ENCODE measurements around the gene FCRL4. TPM values are rescaled to one million over a fixed set of nuclear protein-coding genes. Genes with fewer than 3 reads are reported as not detected.

Gene FCRL4
- total RNA-seq, 1 experiment from 2014 or later, result not detected

- H3K4me1 Mint-ChIP-seq, result peaks cover 4% of the 10 kb centered on the region
- ChIA-PET POLR2A (no interaction called here), CTCF (interaction anchor here (0.6 to 2.9 kb wide), 47 partner anchors 8 to 544 kb away, joined by 3 to 39 read pairs (median 4); partner anchors contain the start of gene FCRL4)
- no peaks in the 10 kb centered on the region for H3K36me3 Mint-ChIP-seq
- no peak for TF ChIP-seq MXD4 (CRISPR knock-in tag; IDR thresholded peaks at IDR 0.05; ENCODE audit: borderline replicate concordance)
- TF ChIP-seq CREM (CRISPR knock-in tag; IDR thresholded peaks at IDR 0.05), result no peak
- TF ChIP-seq FOXK1 (CRISPR knock-in tag; IDR thresholded peaks at IDR 0.05), result no peak
- no peak for TF ChIP-seq IRF2 (CRISPR knock-in tag; IDR thresholded peaks at IDR 0.05; ENCODE audit: borderline replicate concordance, low read depth)
- TF ChIP-seq ZNF532 (CRISPR knock-in tag; IDR thresholded peaks at IDR 0.05; ENCODE audit: borderline replicate concordance), result no peak
- TF ChIP-seq, protein P1, sequence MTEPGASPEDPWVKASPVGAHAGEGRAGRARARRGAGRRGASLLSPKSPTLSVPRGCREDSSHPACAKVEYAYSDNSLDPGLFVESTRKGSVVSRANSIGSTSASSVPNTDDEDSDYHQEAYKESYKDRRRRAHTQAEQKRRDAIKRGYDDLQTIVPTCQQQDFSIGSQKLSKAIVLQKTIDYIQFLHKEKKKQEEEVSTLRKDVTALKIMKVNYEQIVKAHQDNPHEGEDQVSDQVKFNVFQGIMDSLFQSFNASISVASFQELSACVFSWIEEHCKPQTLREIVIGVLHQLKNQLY (CRISPR knock-in tag; IDR thresholded peaks at IDR 0.05), result no peak
- DNase-seq (ENCODE audit: low spot score) (no peak), ATAC-seq (no peak)
- no peak overlapping the region for H3K4me3 Mint-ChIP-seq
- H3K9me3 Mint-ChIP-seq, result no peaks in the 10 kb centered on the region
- no peaks in the 10 kb centered on the region for H3K27me3 Mint-ChIP-seq (ENCODE audit: low read depth)
- no peak overlapping the region for H3K27ac Mint-ChIP-seq
Observed at GRCh38 chr1:157580828-157581210, 17.1 kb downstream of the FCRL4 start.

DNA sequence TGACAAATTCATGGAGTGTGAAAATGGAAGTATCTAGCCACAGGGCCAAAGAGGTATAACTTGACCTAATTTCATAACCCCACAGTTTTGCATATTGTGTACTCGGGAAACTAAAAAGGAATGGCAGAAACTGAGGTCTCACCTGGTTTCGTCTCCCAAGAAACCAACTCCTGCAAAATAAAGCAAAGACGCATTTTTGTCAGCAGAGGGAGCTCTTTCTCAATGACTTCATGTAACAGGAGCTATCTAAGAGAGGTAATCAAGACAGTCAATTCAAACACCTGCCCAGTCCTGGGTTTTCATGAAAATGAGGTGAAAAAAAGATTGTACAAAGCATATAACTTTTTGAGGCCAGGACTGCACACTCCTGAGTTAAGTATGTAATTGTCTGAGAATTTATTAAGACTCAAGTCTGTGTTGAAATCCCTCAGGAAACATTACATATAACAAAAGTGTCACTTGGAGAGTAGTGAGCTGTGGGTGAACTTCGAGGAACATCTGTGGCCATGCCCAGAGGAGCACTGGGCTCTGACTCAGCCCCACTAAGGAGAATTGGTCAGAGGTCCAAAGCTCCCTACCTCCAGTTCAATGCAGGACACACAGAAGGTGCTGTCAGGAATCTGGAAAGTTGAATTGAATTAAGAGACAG lies 17.6 kb downstream of the FCRL4 start:
- peaks cover 4% of the 10 kb centered on the region for H3K4me1 Mint-ChIP-seq
- H3K36me3 Mint-ChIP-seq, result no peaks in the 10 kb centered on the region
- no peaks in the 10 kb centered on the region for H3K9me3 Mint-ChIP-seq
- CTCF ChIA-PET, result interaction anchor here (0.6 to 2.9 kb wide), 48 partner anchors 8 to 545 kb away, joined by 3 to 39 read pairs (median 4); partner anchors contain the start of gene FCRL4
- POLR2A ChIA-PET, result no interaction called here
- peak overlapping the region; percentile 85; the same call in 1 of the 2 replicates for H3K27ac Mint-ChIP-seq
- TF ChIP-seq TEAD4 (CRISPR knock-in tag; IDR thresholded peaks at IDR 0.05), result peak; percentile 73; the same call in 1 of the 2 replicates
- TF ChIP-seq, protein P2, sequence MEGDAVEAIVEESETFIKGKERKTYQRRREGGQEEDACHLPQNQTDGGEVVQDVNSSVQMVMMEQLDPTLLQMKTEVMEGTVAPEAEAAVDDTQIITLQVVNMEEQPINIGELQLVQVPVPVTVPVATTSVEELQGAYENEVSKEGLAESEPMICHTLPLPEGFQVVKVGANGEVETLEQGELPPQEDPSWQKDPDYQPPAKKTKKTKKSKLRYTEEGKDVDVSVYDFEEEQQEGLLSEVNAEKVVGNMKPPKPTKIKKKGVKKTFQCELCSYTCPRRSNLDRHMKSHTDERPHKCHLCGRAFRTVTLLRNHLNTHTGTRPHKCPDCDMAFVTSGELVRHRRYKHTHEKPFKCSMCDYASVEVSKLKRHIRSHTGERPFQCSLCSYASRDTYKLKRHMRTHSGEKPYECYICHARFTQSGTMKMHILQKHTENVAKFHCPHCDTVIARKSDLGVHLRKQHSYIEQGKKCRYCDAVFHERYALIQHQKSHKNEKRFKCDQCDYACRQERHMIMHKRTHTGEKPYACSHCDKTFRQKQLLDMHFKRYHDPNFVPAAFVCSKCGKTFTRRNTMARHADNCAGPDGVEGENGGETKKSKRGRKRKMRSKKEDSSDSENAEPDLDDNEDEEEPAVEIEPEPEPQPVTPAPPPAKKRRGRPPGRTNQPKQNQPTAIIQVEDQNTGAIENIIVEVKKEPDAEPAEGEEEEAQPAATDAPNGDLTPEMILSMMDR (IDR thresholded peaks at IDR 0.05), result peak; percentile 65
- no peak for TF ChIP-seq FOXP1 (CRISPR knock-in tag; IDR thresholded peaks at IDR 0.05; ENCODE audit: borderline replicate concordance)
- TF ChIP-seq TEAD1 (CRISPR knock-in tag; IDR thresholded peaks at IDR 0.05), result peak; percentile 92; the same call in 1 of the 2 replicates
- no peak for TF ChIP-seq HMGA2 (CRISPR knock-in tag; IDR thresholded peaks at IDR 0.05)
- peak; percentile 36 for DNase-seq (ENCODE audit: low spot score)
- H3K4me3 Mint-ChIP-seq, result no peak overlapping the region
- H3K27me3 Mint-ChIP-seq (ENCODE audit: low read depth), result no peaks in the 10 kb centered on the region
- ATAC-seq, result peak; percentile 87

DNA sequence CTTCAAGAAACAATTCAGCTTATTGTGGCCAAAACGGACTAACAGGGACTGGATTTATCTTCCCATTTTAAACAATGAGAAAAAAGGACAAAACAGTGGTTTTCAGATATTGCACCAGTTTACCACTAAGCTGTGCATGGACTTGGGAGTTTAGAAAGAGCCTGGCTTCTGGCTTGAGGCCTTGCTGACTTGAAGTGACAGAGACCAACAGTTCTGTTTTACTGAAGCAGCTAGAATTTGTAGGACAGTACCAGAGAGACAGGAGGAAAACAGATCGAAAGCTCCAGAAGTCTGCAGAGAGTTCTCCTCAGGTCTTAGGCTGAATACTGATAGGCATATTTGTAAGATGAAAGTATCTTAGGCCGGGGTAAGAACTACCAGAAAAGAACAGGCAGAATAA lies 20.5 kb downstream of the FCRL4 start:
- no peak overlapping the region for H3K4me3 Mint-ChIP-seq
- H3K4me1 Mint-ChIP-seq, result peaks cover 10% of the 10 kb centered on the region
- DNase-seq (ENCODE audit: low spot score), result no peak
- ChIA-PET POLR2A (no interaction called here), CTCF (interaction anchor here (1.3 to 1.8 kb wide), 3 partner anchors 12 to 114 kb away, joined by 3 to 6 read pairs (median 5); no protein-coding TSS in a partner anchor)
- H3K27ac Mint-ChIP-seq, result no peak overlapping the region
- ATAC-seq, result no peak
- H3K36me3 Mint-ChIP-seq, result no peaks in the 10 kb centered on the region
- TF ChIP-seq ZNF671 (CRISPR knock-in tag; IDR thresholded peaks at IDR 0.05) (no peak), ZNF263 (CRISPR knock-in tag; IDR thresholded peaks at IDR 0.05; ENCODE audit: low read depth) (no peak), ZNF121 (CRISPR knock-in tag; IDR thresholded peaks at IDR 0.05) (no peak), EMX1 (CRISPR knock-in tag; IDR thresholded peaks at IDR 0.05) (no peak), ATF6 (CRISPR knock-in tag; IDR thresholded peaks at IDR 0.05) (no peak)
- TF ChIP-seq, protein P3, sequence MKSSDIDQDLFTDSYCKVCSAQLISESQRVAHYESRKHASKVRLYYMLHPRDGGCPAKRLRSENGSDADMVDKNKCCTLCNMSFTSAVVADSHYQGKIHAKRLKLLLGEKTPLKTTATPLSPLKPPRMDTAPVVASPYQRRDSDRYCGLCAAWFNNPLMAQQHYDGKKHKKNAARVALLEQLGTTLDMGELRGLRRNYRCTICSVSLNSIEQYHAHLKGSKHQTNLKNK (CRISPR knock-in tag; IDR thresholded peaks at IDR 0.05), result no peak
- H3K9me3 Mint-ChIP-seq, result no peaks in the 10 kb centered on the region
- H3K27me3 Mint-ChIP-seq (ENCODE audit: low read depth), result no peaks in the 10 kb centered on the region
